Stimulated activated CD8-positive, alpha-beta memory T cell treated with anti-CD3 and anti-CD28 coated beads, Interleukin-2, amount 100 ng/mL, for 48 hours (primary cell): ENCODE results near the gene GID8.
"Not testable (repeated sequence)": the region's sequence is repeated elsewhere in the genome, so short reads cannot be mapped to it uniquely, and the experiment has no call there.

Experiments
- DNase-seq, 2 donors: peaks; one replicate each; pipeline ENCODE4 v3.0.0-alpha.2; 2020; ENCODE audit warnings: low read depth in 2 of 2

Gene GID8

DNA sequence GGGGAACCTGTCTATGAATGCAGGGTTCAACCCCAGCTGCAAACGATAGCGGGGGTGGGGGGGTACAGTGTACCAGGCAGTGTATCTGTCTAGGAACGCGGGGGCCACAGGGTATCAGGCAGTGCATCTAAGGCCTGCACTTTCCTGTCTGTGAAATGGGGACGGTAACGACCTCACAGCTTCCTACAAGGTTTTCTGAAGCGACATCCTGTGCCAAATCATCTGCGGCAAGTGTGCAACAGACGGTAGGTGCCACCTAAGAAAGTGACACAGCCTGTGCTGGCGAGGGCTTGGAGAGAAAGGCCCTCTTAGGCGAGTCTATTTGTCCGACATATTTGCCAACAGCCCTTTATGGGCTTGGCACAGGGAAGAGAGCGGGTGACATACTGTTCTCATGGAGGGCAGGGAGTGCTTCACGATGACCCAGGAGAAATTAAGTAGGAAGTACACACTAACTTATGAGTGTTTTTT, 15.5 kb upstream of the GID8 start:
- DNase-seq = no peak

GRCh38 chr20:62923059-62923668, 14.8 kb upstream of the GID8 start:
- DNase-seq = not testable (repeated sequence)

- DNase-seq = no peak
Observed at GRCh38 chr20:62923669-62924441, 14.1 kb upstream of the GID8 start.

GRCh38 chr20:62924442-62925075, 13.4 kb upstream of the GID8 start:
- no peak for DNase-seq

DNA sequence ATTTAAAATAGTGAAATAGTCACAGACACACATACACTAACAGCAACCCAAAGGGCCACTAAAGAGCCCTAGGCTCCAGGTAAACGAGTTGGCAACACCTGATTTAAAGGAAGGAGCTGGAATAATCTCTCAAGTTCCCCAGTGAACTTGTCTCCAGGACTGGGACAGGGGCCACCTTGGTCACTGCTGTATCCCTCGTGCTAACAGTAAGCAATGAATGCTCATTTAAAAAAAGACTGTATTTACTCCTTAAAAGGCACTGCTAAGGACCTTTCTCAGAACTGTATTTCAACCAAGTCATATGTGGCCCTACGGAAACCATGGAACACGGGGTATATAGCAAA, 12.9 kb upstream of the GID8 start:
- DNase-seq = no peak

- no peak for DNase-seq
Observed at GRCh38 chr20:62925420-62926228, 12.3 kb upstream of the GID8 start.

DNA sequence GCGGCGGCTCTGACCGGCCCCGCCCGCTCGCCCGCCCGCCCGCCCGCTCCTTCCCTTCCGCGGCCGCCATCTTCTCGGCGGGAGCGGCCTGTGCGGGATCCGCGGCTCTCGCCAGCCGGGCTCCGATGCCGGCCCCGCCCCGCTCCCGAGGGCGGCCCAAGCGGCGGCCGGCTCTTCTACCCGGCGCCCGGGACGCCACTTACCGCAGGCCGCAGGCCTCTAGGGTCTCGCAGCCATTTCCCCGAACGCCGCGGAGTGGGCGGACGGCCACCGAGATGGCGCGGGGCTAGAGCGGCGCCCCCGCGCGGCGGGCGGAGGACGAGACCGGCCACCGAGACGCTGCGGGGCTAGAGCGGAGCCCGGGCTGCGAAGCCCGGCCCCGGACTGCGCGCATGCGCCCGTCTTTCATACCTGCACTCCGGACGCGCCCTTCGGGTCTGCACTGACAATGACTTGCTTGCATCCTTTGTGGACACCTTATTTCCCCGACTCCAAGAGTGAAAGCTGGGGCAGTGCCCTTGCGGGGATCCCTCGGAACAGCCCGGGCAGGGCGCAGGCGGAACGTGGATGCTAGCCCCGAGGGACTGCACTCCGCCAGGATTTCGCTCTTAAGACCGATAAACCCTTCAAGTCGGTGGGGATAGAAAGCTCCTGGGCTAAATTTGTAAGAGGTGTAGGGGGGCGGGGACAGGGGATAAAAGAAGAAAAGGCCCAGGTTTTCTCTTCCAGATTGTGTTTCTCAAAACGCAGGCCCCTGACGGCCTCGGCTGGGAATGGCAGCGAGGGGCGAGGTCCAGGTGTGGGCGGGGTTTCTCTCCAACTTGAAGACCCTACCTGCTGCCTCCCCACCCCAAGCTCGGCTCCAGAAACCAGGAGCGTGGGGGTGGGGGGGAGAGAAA, 11.5 kb upstream of the GID8 start, which contains the start of gene DIDO1:
TSS of gene DIDO1 (minus strand) at position 277 of the 899 bp plus-strand sequence.
- DNase-seq = peak; percentile 81 to 87

GRCh38 chr20:62927128-62927705, 10.7 kb upstream of the GID8 start:
- no peak for DNase-seq

- no peak for DNase-seq
Observed at GRCh38 chr20:62928246-62928939, 9.6 kb upstream of the GID8 start.

DNA sequence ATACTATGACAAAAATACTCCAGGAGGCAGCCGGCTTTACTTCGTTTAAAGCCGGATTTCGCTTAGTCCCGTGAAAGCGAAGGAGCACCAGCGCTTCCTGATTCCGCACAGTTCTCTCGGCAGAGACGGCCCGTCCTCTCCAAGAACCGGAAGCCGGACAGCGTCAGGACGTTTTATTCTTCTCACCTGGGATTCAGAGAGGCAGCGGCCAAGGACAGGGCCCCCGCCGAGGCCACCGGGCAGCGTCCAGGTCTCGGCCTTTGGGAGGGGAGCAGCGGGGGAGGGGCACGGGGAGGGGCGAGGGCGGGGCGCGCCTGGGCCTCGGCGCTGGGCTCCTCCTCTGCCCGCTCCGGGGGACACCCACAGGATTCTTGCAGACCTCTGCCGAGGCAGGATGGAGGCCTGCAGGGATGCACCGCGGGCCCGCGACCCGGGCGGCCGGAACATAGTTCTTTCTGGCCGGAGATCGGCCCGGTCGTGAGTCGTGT, 8.9 kb upstream of the GID8 start:
- peak; percentile 48 to 59 for DNase-seq

- no peak for DNase-seq
Observed at GRCh38 chr20:62931464-62931863, 6.5 kb upstream of the GID8 start.

DNA sequence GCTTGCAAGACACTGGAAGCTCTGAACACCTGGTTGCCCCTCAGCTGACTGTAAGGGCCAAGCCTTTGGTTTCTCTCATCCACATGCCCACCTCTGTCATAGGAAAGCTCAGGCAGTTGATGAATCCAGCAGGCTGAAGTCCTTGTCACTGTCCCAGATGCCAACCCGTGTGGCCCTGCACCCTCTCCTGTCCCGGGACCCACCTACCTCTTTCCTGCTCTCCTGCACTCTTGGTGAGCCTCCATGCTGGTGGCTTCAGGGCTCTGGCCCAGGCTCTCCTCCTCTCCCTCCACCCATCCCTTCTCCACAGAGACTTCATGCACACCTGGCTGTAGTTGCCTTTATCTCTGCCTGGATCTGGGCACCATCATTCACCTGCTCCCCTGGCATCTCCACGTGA, 4.0 kb upstream of the GID8 start:
- DNase-seq = no peak

- no peak for DNase-seq
Observed at GRCh38 chr20:62935204-62935967, 2.6 kb upstream of the GID8 start.

- no peak for DNase-seq
Observed at GRCh38 chr20:62935968-62936585, 1.9 kb upstream of the GID8 start.

- DNase-seq = peak; percentile 95
Observed at GRCh38 chr20:62937268-62938104, 461 bp upstream of the GID8 start.

- DNase-seq = no peak
Observed at GRCh38 chr20:62940875-62941274, 2.9 kb downstream of the GID8 start.

GRCh38 chr20:62941792-62942191, 3.8 kb downstream of the GID8 start:
- DNase-seq = no peak

DNA sequence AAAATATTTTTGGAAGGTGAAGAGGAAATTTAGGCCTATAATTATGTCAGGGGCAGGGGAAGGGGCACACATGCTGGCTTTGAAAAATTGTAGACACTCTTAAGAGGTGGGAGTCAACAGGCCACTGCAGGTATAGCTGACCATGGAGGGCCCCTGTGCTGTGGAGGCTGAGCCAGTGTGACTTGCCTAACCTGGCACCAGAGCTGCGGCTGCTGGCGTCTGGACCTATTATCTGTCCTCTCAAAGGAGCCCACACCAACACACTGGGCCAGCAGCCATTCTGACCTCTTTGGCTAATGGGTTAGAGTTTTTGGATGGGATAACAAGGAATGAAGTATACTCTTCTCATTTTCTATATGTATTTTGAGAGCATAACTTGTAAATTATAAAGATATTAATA, 4.5 kb downstream of the GID8 start:
- no peak for DNase-seq
